MM.1S (cell line): Measurements from ENCODE around the gene SPTLC1.

Experiments
- DNase-seq: peaks from one replicate; pipeline ENCODE4 v3.0.0-alpha.2; 2015
- H2AFZ ChIP-seq: fragments of 300-600 bp; sonication (generic); 2 replicates; pipeline ENCODE4 v1.6.0; 2016; ENCODE audit warnings: antibody characterized with exemption, low read length
- H3F3A ChIP-seq: fragments of 300-600 bp; sonication (generic); 2 replicates; pipeline ENCODE4 v1.6.1; 2016; ENCODE audit warnings: mild to moderate bottlenecking, antibody characterized with exemption, low read length, moderate library complexity, mixed read lengths; ENCODE audit not compliant: insufficient read depth
- H3K27ac ChIP-seq: fragments of 300-600 bp; sonication (generic); 2 replicates; pipeline ENCODE4 v1.5.1; 2016; ENCODE audit warnings: mild to moderate bottlenecking, low read length
- H3K27me3 ChIP-seq: fragments of 300-600 bp; sonication (generic); replicated peaks from 2 replicates; pipeline ENCODE4 v1.6.0; 2016; ENCODE audit warnings: low read length; ENCODE audit not compliant: insufficient read depth
- H3K36me3 ChIP-seq: fragments of 300-600 bp; sonication (generic); replicated peaks from 2 replicates; pipeline ENCODE4 v1.6.1; 2016; ENCODE audit warnings: mild to moderate bottlenecking, low read length, mixed read lengths; ENCODE audit not compliant: insufficient read depth
- H3K4me1 ChIP-seq: fragments of 300-600 bp; sonication (generic); 2 replicates; pipeline ENCODE4 v1.6.1; 2016; ENCODE audit warnings: low read length, mixed read lengths
- H3K4me2 ChIP-seq: fragments of 300-600 bp; sonication (generic); 2 replicates; pipeline ENCODE4 v1.6.0; 2016; ENCODE audit warnings: low read depth, low read length
- H3K4me3 ChIP-seq: fragments of 300-600 bp; sonication (generic); 2 replicates; pipeline ENCODE4 v1.5.1; 2016; ENCODE audit warnings: low read length, mixed read lengths
- H3K79me2 ChIP-seq: fragments of 300-600 bp; sonication (generic); 2 replicates; pipeline ENCODE4 v1.6.1; 2016; ENCODE audit warnings: mixed run types, low read length, mixed read lengths
- H3K9ac ChIP-seq: fragments of 300-600 bp; sonication (generic); 2 replicates; pipeline ENCODE4 v1.6.1; 2016; ENCODE audit warnings: low read length, mixed read lengths
- H3K9me2 ChIP-seq: fragments of 300-600 bp; sonication (generic); replicated peaks from 2 replicates; pipeline ENCODE4 v1.6.1; 2016; ENCODE audit warnings: mild to moderate bottlenecking, low read length, mixed read lengths; ENCODE audit not compliant: insufficient read depth
- H3K9me3 ChIP-seq: fragments of 300-600 bp; sonication (generic); replicated peaks from 2 replicates; pipeline ENCODE4 v1.6.1; 2016; ENCODE audit warnings: mild to moderate bottlenecking, low read length, mixed read lengths; ENCODE audit not compliant: insufficient read depth
- H4K20me1 ChIP-seq: fragments of 300-600 bp; sonication (generic); 2 replicates; pipeline ENCODE4 v1.6.1; 2016; ENCODE audit warnings: mild to moderate bottlenecking, low read length, moderate library complexity, mixed read lengths; ENCODE audit not compliant: insufficient read depth
- CTCF ChIP-seq: fragments of 300-600 bp; sonication (generic); IDR thresholded peaks from 2 replicates; pipeline ENCODE4 v1.5.1; 2016; ENCODE audit warnings: antibody characterized with exemption, low read length, mixed read lengths
- EZH2 ChIP-seq: fragments of 300-600 bp; sonication (generic); optimal IDR thresholded peaks from 2 replicates; pipeline ENCODE3; 2017; ENCODE audit warnings: low read depth, mild to moderate bottlenecking, antibody characterized with exemption, low read length, mixed read lengths
- EZH2phosphoT487 ChIP-seq: fragments of 300-600 bp; sonication (generic); IDR thresholded peaks from 2 replicates; pipeline ENCODE4 v1.6.1; 2018; ENCODE audit warnings: antibody characterized with exemption, low read length

The SPTLC1 gene

GRCh38 chr9:92044936-92045335 is 70.3 kb downstream of the SPTLC1 start:
- Histone ChIP-seq H3K9me2 (no peaks in the 10 kb centered on the region), H3K9ac (no peak overlapping the region), H3K27ac (no peak overlapping the region), H3K36me3 (peaks cover 8% of the 10 kb centered on the region), H3K9me3 (no peaks in the 10 kb centered on the region; the same call in 1 of the 2 replicates), H3K4me3 (no peak overlapping the region), H4K20me1 (no peaks in the 10 kb centered on the region), H3K27me3 (no peaks in the 10 kb centered on the region), H2AFZ (no peak overlapping the region), H3F3A (no peaks in the 10 kb centered on the region), H3K4me1 (no peaks in the 10 kb centered on the region), H3K4me2 (no peak overlapping the region), H3K79me2 (no peaks in the 10 kb centered on the region)
- DNase-seq: no peak
- TF ChIP-seq CTCF: no peak
- no peak for TF ChIP-seq EZH2phosphoT487
- TF ChIP-seq EZH2: no peak

- H3K9me3 ChIP-seq: no peaks in the 10 kb centered on the region; the same call in 1 of the 2 replicates
- no peaks in the 10 kb centered on the region for H3K4me1 ChIP-seq
- no peaks in the 10 kb centered on the region for H3F3A ChIP-seq
- H4K20me1 ChIP-seq: no peaks in the 10 kb centered on the region
- H3K4me3 ChIP-seq: no peak overlapping the region
- H3K27ac ChIP-seq: no peak overlapping the region
- H3K4me2 ChIP-seq: no peak overlapping the region
- no peaks in the 10 kb centered on the region for H3K79me2 ChIP-seq
- H2AFZ ChIP-seq: no peak overlapping the region
- no peaks in the 10 kb centered on the region for H3K9me2 ChIP-seq
- no peak for TF ChIP-seq CTCF
- TF ChIP-seq EZH2: no peak
- no peak for TF ChIP-seq EZH2phosphoT487
- no peak overlapping the region for H3K9ac ChIP-seq
- H3K36me3 ChIP-seq: peaks cover 8% of the 10 kb centered on the region
- no peaks in the 10 kb centered on the region for H3K27me3 ChIP-seq
- no peak for DNase-seq
These were observed 72.2 kb downstream of the SPTLC1 start for GRCh38 chr9:92043002-92043401.

GRCh38 chr9:92042260-92042659 is 73.0 kb downstream of the SPTLC1 start:
- no peak overlapping the region for H3K27ac ChIP-seq
- H3K79me2 ChIP-seq: no peaks in the 10 kb centered on the region
- TF ChIP-seq CTCF (no peak), EZH2 (no peak), EZH2phosphoT487 (no peak)
- no peak overlapping the region for H3K4me3 ChIP-seq
- H3K9ac ChIP-seq: no peak overlapping the region
- H3K27me3 ChIP-seq: no peaks in the 10 kb centered on the region
- peaks cover 8% of the 10 kb centered on the region for H3K36me3 ChIP-seq
- no peak overlapping the region for H3K4me2 ChIP-seq
- H4K20me1 ChIP-seq: no peaks in the 10 kb centered on the region
- no peaks in the 10 kb centered on the region for H3K9me2 ChIP-seq
- no peak overlapping the region for H2AFZ ChIP-seq
- no peaks in the 10 kb centered on the region for H3F3A ChIP-seq
- no peak for DNase-seq
- H3K9me3 ChIP-seq: no peaks in the 10 kb centered on the region; the same call in 1 of the 2 replicates
- no peaks in the 10 kb centered on the region for H3K4me1 ChIP-seq
